Measurements from ENCODE around the gene AEBP1. TPM values are rescaled to one million over a fixed set of nuclear protein-coding genes. Genes with fewer than 3 reads are reported as not detected.

Gene AEBP1
- total RNA-seq, 2 experiments from 2014 or later: 35.0 to 64.2 TPM

GRCh38 chr7:44116087-44116788 lies 12.1 kb downstream of the AEBP1 start:
- Histone ChIP-seq H2AFZ (ENCODE audit: low read length) (no peak overlapping the region), H3K4me2 (ENCODE audit: low read length) (no peak overlapping the region), H3K4me3 (ENCODE audit: low read depth, low read length, poor library complexity, severe bottlenecking) (no peak overlapping the region), H3K9me3 (ENCODE audit: low read length) (no peaks in the 10 kb centered on the region), H3K4me1 (ENCODE audit: insufficient read depth, low read length, poor library complexity, severe bottlenecking) (peaks cover 13% of the 10 kb centered on the region), H3K36me3 (ENCODE audit: insufficient read depth, low read length) (peaks cover 90% of the 10 kb centered on the region), H4K20me1 (ENCODE audit: insufficient read depth, low read length) (no peaks in the 10 kb centered on the region), H3K79me2 (ENCODE audit: insufficient read depth, low read depth, low read length) (peaks cover 13% of the 10 kb centered on the region; the same call in 1 of the 2 replicates), H3K9me2 (ENCODE audit: insufficient read depth, low read length) (no peaks in the 10 kb centered on the region), H3K27ac (ENCODE audit: low read depth, low read length, poor library complexity, severe bottlenecking) (no peak overlapping the region)
- no TSS peak for BruUV-seq (replicated peaks)
- intact Hi-C loops (cut with micrococcal nuclease; ENCODE audit: unreplicated experiment): no loop called here
- TF ChIP-seq CTCF (conservative IDR thresholded peaks at IDR 0.05; ENCODE audit: low read length) (no peak), EZH2phosphoT487 (IDR thresholded peaks at IDR 0.05; ENCODE audit: borderline replicate concordance, low read depth, low read length) (no peak)
- no peak for DNase-seq (ENCODE audit: low spot score)
- POLR2A ChIA-PET: interaction anchor here (0.6 to 1.2 kb wide), 2 partner anchors 9 to 753 kb away, joined by 3 read pairs; no protein-coding TSS in a partner anchor
- CTCF ChIA-PET (ENCODE audit: unreplicated experiment): no interaction called here

- Histone ChIP-seq H3K4me2 (ENCODE audit: low read length) (no peak overlapping the region), H3K27ac (ENCODE audit: low read depth, low read length, poor library complexity, severe bottlenecking) (no peak overlapping the region), H3K36me3 (ENCODE audit: insufficient read depth, low read length) (peaks cover 95% of the 10 kb centered on the region), H3K9me3 (ENCODE audit: low read length) (no peaks in the 10 kb centered on the region), H3K79me2 (ENCODE audit: insufficient read depth, low read depth, low read length) (peaks cover 21% of the 10 kb centered on the region), H3K4me3 (ENCODE audit: low read depth, low read length, poor library complexity, severe bottlenecking) (no peak overlapping the region), H3K4me1 (ENCODE audit: insufficient read depth, low read length, poor library complexity, severe bottlenecking) (peaks cover 13% of the 10 kb centered on the region), H3K9me2 (ENCODE audit: insufficient read depth, low read length) (no peaks in the 10 kb centered on the region), H2AFZ (ENCODE audit: low read length) (no peak overlapping the region), H4K20me1 (ENCODE audit: insufficient read depth, low read length) (no peaks in the 10 kb centered on the region)
- no peak for DNase-seq (ENCODE audit: low spot score)
- intact Hi-C loops (cut with micrococcal nuclease; ENCODE audit: unreplicated experiment): no loop called here
- TF ChIP-seq CTCF (conservative IDR thresholded peaks at IDR 0.05; ENCODE audit: low read length) (no peak), EZH2phosphoT487 (IDR thresholded peaks at IDR 0.05; ENCODE audit: borderline replicate concordance, low read depth, low read length) (no peak)
- no TSS peak for BruUV-seq (replicated peaks)
- ChIA-PET POLR2A (no interaction called here), CTCF (ENCODE audit: unreplicated experiment) (no interaction called here)
Measured at GRCh38 chr7:44116789-44117666, 12.9 kb downstream of the AEBP1 start.

All from OCI-LY7 (cell line).